Liver (tissue), 3 donors: ENCODE measurements around the gene PRB2.
"Not testable (repeated sequence)": the region's sequence is repeated elsewhere in the genome, so short reads cannot be mapped to it uniquely, and the experiment has no call there.

Source experiments
- FOXA1 ChIP-seq: IDR thresholded peaks from 2 replicates; pipeline ENCODE4 v1.6.1; 2016; ENCODE audit warnings: antibody characterized with exemption
- GABPA ChIP-seq, 2 donors: IDR thresholded peaks in 1 of 2; conservative IDR thresholded peaks in 1 of 2; 2 replicates each; pipeline ENCODE4 v1.6.1; 2016; ENCODE audit warnings: antibody characterized with exemption in 2 of 2, mild to moderate bottlenecking in 1 of 2, moderate library complexity in 1 of 2
- REST ChIP-seq: IDR thresholded peaks from 2 replicates; pipeline ENCODE4 v1.6.1; 2016; ENCODE audit warnings: antibody characterized with exemption, mild to moderate bottlenecking
- SP1 ChIP-seq: IDR thresholded peaks from 2 replicates; pipeline ENCODE4 v1.6.1; 2018; ENCODE audit warnings: antibody characterized with exemption, mild to moderate bottlenecking
- TAF1 ChIP-seq: conservative IDR thresholded peaks from 2 replicates; pipeline ENCODE4 v1.6.1; 2016; ENCODE audit warnings: antibody characterized with exemption, mild to moderate bottlenecking
- TF ChIP-seq, protein P1 (sequence below): fragments of 150-350 bp; IDR thresholded peaks from 2 replicates; pipeline ENCODE4 v1.5.1; 2017; ENCODE audit warnings: improper control_type of control experiment, low read depth, low read length; ENCODE audit not compliant: missing input control
- donor health status: healthy.
- donor health status: healthy.

- TF ChIP-seq, protein P1, sequence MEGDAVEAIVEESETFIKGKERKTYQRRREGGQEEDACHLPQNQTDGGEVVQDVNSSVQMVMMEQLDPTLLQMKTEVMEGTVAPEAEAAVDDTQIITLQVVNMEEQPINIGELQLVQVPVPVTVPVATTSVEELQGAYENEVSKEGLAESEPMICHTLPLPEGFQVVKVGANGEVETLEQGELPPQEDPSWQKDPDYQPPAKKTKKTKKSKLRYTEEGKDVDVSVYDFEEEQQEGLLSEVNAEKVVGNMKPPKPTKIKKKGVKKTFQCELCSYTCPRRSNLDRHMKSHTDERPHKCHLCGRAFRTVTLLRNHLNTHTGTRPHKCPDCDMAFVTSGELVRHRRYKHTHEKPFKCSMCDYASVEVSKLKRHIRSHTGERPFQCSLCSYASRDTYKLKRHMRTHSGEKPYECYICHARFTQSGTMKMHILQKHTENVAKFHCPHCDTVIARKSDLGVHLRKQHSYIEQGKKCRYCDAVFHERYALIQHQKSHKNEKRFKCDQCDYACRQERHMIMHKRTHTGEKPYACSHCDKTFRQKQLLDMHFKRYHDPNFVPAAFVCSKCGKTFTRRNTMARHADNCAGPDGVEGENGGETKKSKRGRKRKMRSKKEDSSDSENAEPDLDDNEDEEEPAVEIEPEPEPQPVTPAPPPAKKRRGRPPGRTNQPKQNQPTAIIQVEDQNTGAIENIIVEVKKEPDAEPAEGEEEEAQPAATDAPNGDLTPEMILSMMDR = not testable (repeated sequence)
- TF ChIP-seq TAF1; SP1; FOXA1; GABPA (IDR thresholded peaks at IDR 0.05 in 1 of 2, conservative IDR thresholded peaks at IDR 0.05 in 1 of 2); REST: not testable (repeated sequence)
Observed at GRCh38 chr12:11360205-11360883, 35.0 kb downstream of the PRB2 start.
